Measurements from ENCODE around the gene CNMD. TPM values are rescaled to one million over a fixed set of nuclear protein-coding genes. Genes with fewer than 3 reads are reported as not detected.
A peak's percentile ranks its signal among the peaks of the same experiment; 100 is the strongest.

Gene CNMD
- total RNA-seq, result not detected
- under 1 TPM in 1 of 4 donors, not detected in 3; 0.11 TPM for polyA plus RNA-seq

GRCh38 chr13:52739468-52740071 is at the start of gene CNMD:
Gene CNMD, minus strand, starts transcription at chr13:52739820. Its CDS starts 119 bp downstream, at chr13:52739701.
- Mint-ChIP-seq H3K36me3 (no peaks in the 10 kb centered on the region), H3K4me3 (peak within 1 kb of the TSS in 3 of 4 donors; percentile 47 to 61 (median 51)), H3K9me3 (peaks cover 0 to 8% (median 3%) of the 10 kb centered on the region in 7 donors), H3K4me1 (peaks cover 0 to 4% (median 2%) of the 10 kb centered on the region in 4 donors), H3K27ac (no peak within 1 kb of the TSS), H3K27me3 (peaks cover 50% of the 10 kb centered on the region)
- DNase-seq (no peak), ATAC-seq (ENCODE audit: low read depth in 2 of 2) (no peak)
- peaks cover 16% of the 10 kb centered on the region for H3K27me3 ChIP-seq (ENCODE audit: control insufficient read depth, insufficient read depth, low read length)
- H3K4me3 ChIP-seq (ENCODE audit: low read depth, low read length), result no peak within 1 kb of the TSS
- H3K27ac ChIP-seq (ENCODE audit: insufficient read depth, low read length, poor library complexity, severe bottlenecking), result no peak within 1 kb of the TSS
- H3K4me1 ChIP-seq (ENCODE audit: control insufficient read depth, insufficient read depth, low read length, poor library complexity, severe bottlenecking), result peaks cover 9% of the 10 kb centered on the region
- H3K9me3 ChIP-seq (ENCODE audit: control insufficient read depth in 2 of 2, low read length in 2 of 2), result no peaks in the 10 kb centered on the region
- H3K36me3 ChIP-seq (ENCODE audit: control insufficient read depth, insufficient read depth, low read length), result no peaks in the 10 kb centered on the region

GRCh38 chr13:52788011-52788410 is 48.4 kb upstream of the CNMD start:
- Histone ChIP-seq H3K4me3 (ENCODE audit: low read depth, low read length) (no peak overlapping the region), H3K9me3 (ENCODE audit: control insufficient read depth in 2 of 2, low read length in 2 of 2) (no peaks in the 10 kb centered on the region), H3K36me3 (ENCODE audit: control insufficient read depth, insufficient read depth, low read length) (no peaks in the 10 kb centered on the region), H3K4me1 (ENCODE audit: control insufficient read depth, insufficient read depth, low read length, poor library complexity, severe bottlenecking) (no peaks in the 10 kb centered on the region), H3K27ac (ENCODE audit: insufficient read depth, low read length, poor library complexity, severe bottlenecking) (no peak overlapping the region), H3K27me3 (ENCODE audit: control insufficient read depth, insufficient read depth, low read length) (no peaks in the 10 kb centered on the region)
- Mint-ChIP-seq H3K4me1 (no peaks in the 10 kb centered on the region), H3K27me3 (no peaks in the 10 kb centered on the region), H3K9me3 (peaks cover 0 to 1% (median 0%) of the 10 kb centered on the region in 7 donors), H3K27ac (no peak overlapping the region), H3K36me3 (no peaks in the 10 kb centered on the region), H3K4me3 (no peak overlapping the region)
- ATAC-seq (ENCODE audit: low read depth in 2 of 2) (no peak), DNase-seq (no peak)

GRCh38 chr13:52787235-52787634 is 47.6 kb upstream of the CNMD start:
- H3K27me3 Mint-ChIP-seq, result no peaks in the 10 kb centered on the region
- H3K27ac ChIP-seq (ENCODE audit: insufficient read depth, low read length, poor library complexity, severe bottlenecking), result no peak overlapping the region
- no peaks in the 10 kb centered on the region for H3K27me3 ChIP-seq (ENCODE audit: control insufficient read depth, insufficient read depth, low read length)
- no peak for DNase-seq
- H3K4me3 Mint-ChIP-seq, result no peak overlapping the region
- H3K9me3 Mint-ChIP-seq, result peaks cover 0 to 1% (median 0%) of the 10 kb centered on the region in 7 donors
- H3K36me3 Mint-ChIP-seq, result no peaks in the 10 kb centered on the region
- no peak overlapping the region for H3K27ac Mint-ChIP-seq
- no peaks in the 10 kb centered on the region for H3K36me3 ChIP-seq (ENCODE audit: control insufficient read depth, insufficient read depth, low read length)
- no peaks in the 10 kb centered on the region for H3K9me3 ChIP-seq (ENCODE audit: control insufficient read depth in 2 of 2, low read length in 2 of 2)
- no peaks in the 10 kb centered on the region for H3K4me1 ChIP-seq (ENCODE audit: control insufficient read depth, insufficient read depth, low read length, poor library complexity, severe bottlenecking)
- no peak overlapping the region for H3K4me3 ChIP-seq (ENCODE audit: low read depth, low read length)
- no peak for ATAC-seq (ENCODE audit: low read depth in 2 of 2)
- no peaks in the 10 kb centered on the region for H3K4me1 Mint-ChIP-seq

- Histone ChIP-seq H3K27ac (ENCODE audit: insufficient read depth, low read length, poor library complexity, severe bottlenecking) (no peak overlapping the region), H3K9me3 (ENCODE audit: control insufficient read depth in 2 of 2, low read length in 2 of 2) (no peaks in the 10 kb centered on the region), H3K4me3 (ENCODE audit: low read depth, low read length) (no peak overlapping the region), H3K4me1 (ENCODE audit: control insufficient read depth, insufficient read depth, low read length, poor library complexity, severe bottlenecking) (no peaks in the 10 kb centered on the region), H3K36me3 (ENCODE audit: control insufficient read depth, insufficient read depth, low read length) (no peaks in the 10 kb centered on the region), H3K27me3 (ENCODE audit: control insufficient read depth, insufficient read depth, low read length) (no peaks in the 10 kb centered on the region)
- no peak overlapping the region for H3K27ac Mint-ChIP-seq
- H3K27me3 Mint-ChIP-seq, result no peaks in the 10 kb centered on the region
- no peak overlapping the region for H3K4me3 Mint-ChIP-seq
- no peaks in the 10 kb centered on the region for H3K4me1 Mint-ChIP-seq
- DNase-seq, result no peak
- H3K9me3 Mint-ChIP-seq, result peaks cover 0 to 1% (median 0%) of the 10 kb centered on the region in 7 donors
- H3K36me3 Mint-ChIP-seq, result no peaks in the 10 kb centered on the region
- no peak for ATAC-seq (ENCODE audit: low read depth in 2 of 2)
Observed at GRCh38 chr13:52786766-52787165, 47.1 kb upstream of the CNMD start.

- no peaks in the 10 kb centered on the region for H3K9me3 ChIP-seq (ENCODE audit: control insufficient read depth in 2 of 2, low read length in 2 of 2)
- H3K4me1 ChIP-seq (ENCODE audit: control insufficient read depth, insufficient read depth, low read length, poor library complexity, severe bottlenecking), result no peaks in the 10 kb centered on the region
- H3K4me3 ChIP-seq (ENCODE audit: low read depth, low read length), result no peak overlapping the region
- Mint-ChIP-seq H3K4me3 (no peak overlapping the region), H3K27me3 (peaks cover 2% of the 10 kb centered on the region), H3K36me3 (no peaks in the 10 kb centered on the region), H3K4me1 (no peaks in the 10 kb centered on the region), H3K9me3 (peaks cover 0 to 1% (median 0%) of the 10 kb centered on the region in 7 donors), H3K27ac (no peak overlapping the region)
- no peak overlapping the region for H3K27ac ChIP-seq (ENCODE audit: insufficient read depth, low read length, poor library complexity, severe bottlenecking)
- no peaks in the 10 kb centered on the region for H3K36me3 ChIP-seq (ENCODE audit: control insufficient read depth, insufficient read depth, low read length)
- DNase-seq (no peak), ATAC-seq (ENCODE audit: low read depth in 2 of 2) (no peak)
- H3K27me3 ChIP-seq (ENCODE audit: control insufficient read depth, insufficient read depth, low read length), result no peaks in the 10 kb centered on the region
Observed at GRCh38 chr13:52785739-52786138, 46.1 kb upstream of the CNMD start.

GRCh38 chr13:52784591-52785340 is 45.1 kb upstream of the CNMD start:
- H3K27ac Mint-ChIP-seq, result no peak overlapping the region
- Histone ChIP-seq H3K36me3 (ENCODE audit: control insufficient read depth, insufficient read depth, low read length) (no peaks in the 10 kb centered on the region), H3K9me3 (ENCODE audit: control insufficient read depth in 2 of 2, low read length in 2 of 2) (no peaks in the 10 kb centered on the region), H3K4me1 (ENCODE audit: control insufficient read depth, insufficient read depth, low read length, poor library complexity, severe bottlenecking) (no peaks in the 10 kb centered on the region), H3K27ac (ENCODE audit: insufficient read depth, low read length, poor library complexity, severe bottlenecking) (no peak overlapping the region), H3K27me3 (ENCODE audit: control insufficient read depth, insufficient read depth, low read length) (peaks cover 3% of the 10 kb centered on the region), H3K4me3 (ENCODE audit: low read depth, low read length) (no peak overlapping the region)
- no peak overlapping the region for H3K4me3 Mint-ChIP-seq
- DNase-seq (no peak), ATAC-seq (ENCODE audit: low read depth in 2 of 2) (no peak)
- H3K36me3 Mint-ChIP-seq, result no peaks in the 10 kb centered on the region
- no peaks in the 10 kb centered on the region for H3K4me1 Mint-ChIP-seq
- peaks cover 0 to 1% (median 0%) of the 10 kb centered on the region in 7 donors for H3K9me3 Mint-ChIP-seq
- H3K27me3 Mint-ChIP-seq, result peaks cover 9% of the 10 kb centered on the region

- Histone ChIP-seq H3K4me1 (ENCODE audit: control insufficient read depth, insufficient read depth, low read length, poor library complexity, severe bottlenecking) (no peaks in the 10 kb centered on the region), H3K9me3 (ENCODE audit: control insufficient read depth in 2 of 2, low read length in 2 of 2) (no peaks in the 10 kb centered on the region), H3K27ac (ENCODE audit: insufficient read depth, low read length, poor library complexity, severe bottlenecking) (no peak overlapping the region), H3K27me3 (ENCODE audit: control insufficient read depth, insufficient read depth, low read length) (peaks cover 3% of the 10 kb centered on the region), H3K36me3 (ENCODE audit: control insufficient read depth, insufficient read depth, low read length) (no peaks in the 10 kb centered on the region), H3K4me3 (ENCODE audit: low read depth, low read length) (no peak overlapping the region)
- no peaks in the 10 kb centered on the region for H3K36me3 Mint-ChIP-seq
- H3K4me1 Mint-ChIP-seq, result no peaks in the 10 kb centered on the region
- H3K27me3 Mint-ChIP-seq, result peaks cover 9% of the 10 kb centered on the region
- DNase-seq (no peak), ATAC-seq (ENCODE audit: low read depth in 2 of 2) (no peak)
- no peak overlapping the region for H3K27ac Mint-ChIP-seq
- H3K4me3 Mint-ChIP-seq, result no peak overlapping the region
- peaks cover 0 to 1% (median 0%) of the 10 kb centered on the region in 7 donors for H3K9me3 Mint-ChIP-seq
Observed at GRCh38 chr13:52783943-52784342, 44.3 kb upstream of the CNMD start.
